Embryonic facial prominence (tissue), 1 donor: ENCODE measurements around the gene LRRC19.

Source experiments
- DNase-seq: peaks from one replicate; pipeline ENCODE4 v3.0.0-alpha.2; 2016; ENCODE audit errors: extremely low spot score

LRRC19 gene, protein sequence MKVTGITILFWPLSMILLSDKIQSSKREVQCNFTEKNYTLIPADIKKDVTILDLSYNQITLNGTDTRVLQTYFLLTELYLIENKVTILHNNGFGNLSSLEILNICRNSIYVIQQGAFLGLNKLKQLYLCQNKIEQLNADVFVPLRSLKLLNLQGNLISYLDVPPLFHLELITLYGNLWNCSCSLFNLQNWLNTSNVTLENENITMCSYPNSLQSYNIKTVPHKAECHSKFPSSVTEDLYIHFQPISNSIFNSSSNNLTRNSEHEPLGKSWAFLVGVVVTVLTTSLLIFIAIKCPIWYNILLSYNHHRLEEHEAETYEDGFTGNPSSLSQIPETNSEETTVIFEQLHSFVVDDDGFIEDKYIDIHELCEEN

GRCh38 chr9:27005491-27005890 is at the start of gene LRRC19:
LRRC19 (minus strand) TSS chr9:27005672; CDS start chr9:26999694, 5,978 bp downstream.
- DNase-seq, result no peak

DNA sequence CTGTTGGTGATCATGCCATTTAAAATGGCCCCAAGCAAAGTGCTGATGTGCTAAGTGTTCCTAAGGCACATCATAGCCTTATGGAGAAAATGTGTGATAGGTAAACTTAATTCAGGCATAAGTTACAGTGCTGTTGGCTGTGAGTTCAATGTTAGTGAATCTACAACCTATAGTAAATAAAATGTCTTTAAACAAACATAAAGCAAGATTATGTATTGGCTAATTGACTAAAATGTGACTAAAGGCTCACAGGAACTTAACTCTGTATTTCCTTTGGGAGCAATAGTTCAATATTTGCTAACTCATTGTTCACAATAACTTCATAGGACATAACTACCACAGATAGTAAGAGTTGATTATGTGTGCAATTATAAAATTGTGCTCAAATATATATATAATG is 49.4 kb upstream of the LRRC19 start:
- no peak for DNase-seq

DNA sequence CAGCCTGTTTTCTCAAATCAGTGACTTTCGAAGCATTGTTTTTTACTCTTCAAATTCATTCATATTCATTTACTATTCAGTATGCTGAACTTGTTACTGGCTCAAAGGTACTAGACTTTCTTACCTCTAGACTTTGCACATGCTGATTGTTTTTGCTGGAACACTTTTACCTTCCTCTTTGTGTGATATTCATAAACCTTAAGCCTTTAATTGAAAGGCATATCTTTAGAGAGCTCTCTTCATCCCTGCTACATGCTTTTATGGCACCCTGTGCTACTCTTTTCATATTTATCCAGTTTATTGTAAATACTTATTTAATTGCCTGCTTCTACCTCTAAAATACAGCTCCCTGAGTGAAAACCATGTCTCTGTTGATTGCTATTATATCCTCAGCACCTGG is 48.7 kb upstream of the LRRC19 start:
- no peak for DNase-seq

- DNase-seq, result no peak
These were observed 48.0 kb upstream of the LRRC19 start for GRCh38 chr9:27053369-27054022.

DNA sequence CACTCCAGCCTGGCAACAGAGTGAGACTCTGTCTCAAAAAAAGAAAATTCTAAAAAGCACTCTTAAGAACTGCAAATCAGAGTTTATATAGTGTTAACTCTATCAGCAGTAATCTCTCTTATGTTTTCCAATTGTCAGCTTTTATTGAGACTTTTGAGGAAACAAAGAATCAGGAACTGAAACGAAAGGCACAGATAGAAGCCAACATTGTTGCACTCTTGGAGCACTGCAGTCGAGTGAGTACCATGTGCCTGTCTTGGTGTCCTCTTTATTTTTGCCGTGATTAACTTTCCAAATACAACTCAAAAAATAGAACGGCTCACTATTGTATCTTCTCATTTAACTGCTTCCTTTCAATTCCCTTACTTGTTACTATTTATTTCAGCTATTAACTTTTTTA is 41.7 kb upstream of the LRRC19 start:
- DNase-seq, result no peak

DNA sequence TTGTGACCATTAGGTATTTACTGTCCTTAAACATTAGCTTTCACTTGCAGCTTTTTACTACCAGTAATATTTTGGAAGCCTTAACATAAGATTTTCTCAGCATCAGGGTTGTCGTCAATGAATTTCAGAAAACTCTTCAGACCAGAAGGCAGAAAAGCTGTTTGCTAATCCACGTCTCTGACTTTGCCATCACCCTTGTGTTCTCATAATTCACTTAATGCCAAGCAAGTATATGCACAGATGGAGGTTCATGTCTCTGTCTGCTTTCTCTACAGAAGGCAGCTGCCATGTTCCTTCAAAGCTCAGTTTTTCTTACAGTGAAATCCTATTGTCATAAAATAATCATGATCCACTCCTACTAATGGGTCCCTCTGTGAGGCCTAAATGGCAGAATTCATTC is 37.7 kb upstream of the LRRC19 start:
- no peak for DNase-seq

DNA sequence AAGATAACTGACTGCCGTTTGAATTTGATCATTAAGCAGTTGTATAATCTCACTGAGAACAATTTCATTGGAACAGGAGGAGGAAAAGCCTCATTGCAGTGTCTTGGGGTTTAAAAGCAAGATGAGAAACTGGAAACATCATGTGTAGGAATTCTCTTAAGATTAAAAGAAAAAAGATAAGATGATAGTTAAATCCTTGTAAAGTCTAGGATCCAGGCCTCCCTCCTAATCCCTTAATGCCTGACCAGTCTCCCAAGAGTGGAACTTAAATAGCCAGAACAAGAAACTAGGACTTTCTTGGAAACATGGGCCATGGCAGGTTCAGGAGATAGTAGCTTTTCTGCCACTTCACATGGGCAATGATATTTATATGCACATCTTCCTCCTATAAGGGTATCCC is 37.0 kb upstream of the LRRC19 start:
- DNase-seq, result no peak

DNA sequence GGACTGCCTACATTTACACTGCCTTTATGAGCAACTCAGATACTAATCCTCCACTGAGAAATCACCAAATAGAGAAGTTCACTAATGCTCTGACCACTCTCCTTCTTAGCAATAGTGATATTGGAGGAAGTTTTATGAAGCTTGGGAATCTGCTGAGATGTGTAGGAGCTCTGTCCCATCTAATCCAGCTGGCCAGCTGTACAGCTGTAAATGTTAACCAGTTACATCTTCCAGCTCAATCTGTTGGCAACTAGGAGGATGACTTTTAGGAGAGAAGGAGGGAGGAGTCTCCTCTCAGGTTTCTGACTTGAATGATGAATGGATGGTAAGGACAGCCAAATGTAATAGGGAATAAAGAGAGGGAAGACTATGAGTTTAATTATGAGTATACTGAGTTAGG is 36.3 kb upstream of the LRRC19 start:
- no peak for DNase-seq

GRCh38 chr9:27037499-27037898 is 32.0 kb upstream of the LRRC19 start:
- no peak for DNase-seq

DNA sequence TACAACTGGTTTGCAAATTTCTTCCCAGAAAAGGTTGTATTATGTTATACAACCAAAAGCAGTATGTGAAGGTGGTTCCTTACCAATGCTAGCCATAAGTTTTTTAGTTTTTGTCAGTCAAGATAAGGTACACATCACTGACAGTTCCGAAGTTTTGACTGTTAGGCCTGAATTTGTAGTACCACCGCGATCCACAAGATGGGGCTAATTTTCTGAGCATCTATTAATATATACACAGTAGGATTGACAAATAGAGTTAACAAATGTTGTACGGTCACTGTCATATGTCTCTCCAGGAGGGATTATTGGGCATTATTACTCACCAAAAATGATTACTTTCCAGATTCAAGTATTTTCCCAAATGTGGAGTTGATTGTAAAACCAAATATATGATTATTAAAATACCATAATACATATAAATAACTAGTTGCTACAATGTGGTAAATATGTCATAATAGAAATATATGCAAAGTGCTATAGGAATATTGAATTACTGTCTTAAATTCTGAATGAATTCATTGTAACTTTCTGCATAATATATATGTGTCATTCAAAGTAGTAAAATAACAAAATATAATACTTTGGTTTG is 28.4 kb upstream of the LRRC19 start:
- DNase-seq, result no peak

GRCh38 chr9:27029186-27029585 is 23.7 kb upstream of the LRRC19 start:
- no peak for DNase-seq

DNA sequence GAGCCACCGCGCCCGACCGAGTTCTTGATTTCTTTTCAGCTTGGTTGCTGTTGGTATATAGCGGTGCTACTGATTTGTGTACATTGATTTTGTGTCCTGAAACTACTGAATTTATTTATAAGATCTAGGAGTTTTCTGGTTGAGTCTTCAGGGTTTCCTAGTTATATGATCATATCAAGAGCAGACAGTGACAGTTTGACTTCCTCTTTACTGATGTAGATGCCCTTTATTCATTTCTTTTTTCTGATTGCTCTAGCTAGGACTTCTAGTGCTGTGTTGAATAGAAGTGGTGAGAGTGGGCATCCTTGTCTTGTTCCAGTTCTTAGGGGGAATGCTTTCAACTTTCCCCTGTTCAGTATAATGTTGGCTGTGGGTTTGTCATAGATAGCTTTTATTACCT is 17.4 kb upstream of the LRRC19 start:
- DNase-seq, result no peak

- DNase-seq, result no peak
These were observed 14.1 kb upstream of the LRRC19 start for GRCh38 chr9:27019589-27019988.

DNA sequence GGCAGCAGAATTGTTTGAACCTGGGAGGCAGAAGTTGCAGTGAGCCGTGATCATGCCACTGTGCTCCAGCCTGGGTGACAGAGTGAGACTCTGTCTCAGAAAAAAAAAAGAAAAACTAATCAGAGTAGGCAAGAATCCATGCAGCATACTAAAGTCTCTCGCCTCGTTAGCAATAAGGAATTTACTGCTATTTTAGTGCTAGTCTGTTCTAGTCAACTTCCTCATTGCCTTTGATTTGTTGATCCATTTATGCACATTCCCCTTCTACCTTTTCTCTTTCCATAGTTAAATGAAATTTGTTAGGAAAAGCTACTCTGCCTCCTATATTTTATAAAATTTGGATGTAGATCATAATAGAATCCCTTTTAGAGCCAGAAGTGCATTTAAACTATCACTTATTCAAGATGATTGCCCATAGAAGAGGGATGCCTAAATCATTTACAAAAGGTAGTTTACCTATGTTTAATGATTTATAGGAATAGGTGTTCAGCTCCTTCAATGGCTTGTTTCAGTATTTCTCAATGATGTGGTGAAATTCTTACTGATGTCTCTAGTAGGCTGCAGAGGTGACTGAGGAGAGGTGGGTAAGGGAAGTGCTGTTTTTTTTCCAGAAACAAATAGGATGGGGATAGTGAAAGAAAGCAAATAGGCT is 1.9 kb downstream of the LRRC19 start:
- DNase-seq, result no peak

GRCh38 chr9:26995810-26996209 is 9.7 kb downstream of the LRRC19 start:
- no peak for DNase-seq

DNA sequence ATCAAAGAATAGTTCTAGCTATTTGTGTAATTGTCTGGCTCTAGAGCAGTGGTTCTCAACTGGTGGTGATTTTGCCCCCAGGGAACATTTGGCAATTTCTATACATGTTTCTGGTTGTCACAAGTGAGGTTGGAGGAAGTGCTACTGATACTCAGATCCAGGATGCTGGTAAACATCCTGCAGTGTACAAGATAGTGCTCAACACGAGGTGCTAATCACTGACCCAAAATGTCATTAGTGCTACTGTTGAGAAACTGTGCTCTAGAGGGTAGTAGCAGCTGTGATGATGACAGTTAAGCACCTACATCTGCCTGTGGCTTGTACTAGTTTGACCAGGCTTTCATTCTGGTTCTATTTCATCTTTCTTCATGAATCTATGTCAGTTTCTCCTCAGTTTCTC is 22.1 kb downstream of the LRRC19 start:
- DNase-seq, result no peak

DNA sequence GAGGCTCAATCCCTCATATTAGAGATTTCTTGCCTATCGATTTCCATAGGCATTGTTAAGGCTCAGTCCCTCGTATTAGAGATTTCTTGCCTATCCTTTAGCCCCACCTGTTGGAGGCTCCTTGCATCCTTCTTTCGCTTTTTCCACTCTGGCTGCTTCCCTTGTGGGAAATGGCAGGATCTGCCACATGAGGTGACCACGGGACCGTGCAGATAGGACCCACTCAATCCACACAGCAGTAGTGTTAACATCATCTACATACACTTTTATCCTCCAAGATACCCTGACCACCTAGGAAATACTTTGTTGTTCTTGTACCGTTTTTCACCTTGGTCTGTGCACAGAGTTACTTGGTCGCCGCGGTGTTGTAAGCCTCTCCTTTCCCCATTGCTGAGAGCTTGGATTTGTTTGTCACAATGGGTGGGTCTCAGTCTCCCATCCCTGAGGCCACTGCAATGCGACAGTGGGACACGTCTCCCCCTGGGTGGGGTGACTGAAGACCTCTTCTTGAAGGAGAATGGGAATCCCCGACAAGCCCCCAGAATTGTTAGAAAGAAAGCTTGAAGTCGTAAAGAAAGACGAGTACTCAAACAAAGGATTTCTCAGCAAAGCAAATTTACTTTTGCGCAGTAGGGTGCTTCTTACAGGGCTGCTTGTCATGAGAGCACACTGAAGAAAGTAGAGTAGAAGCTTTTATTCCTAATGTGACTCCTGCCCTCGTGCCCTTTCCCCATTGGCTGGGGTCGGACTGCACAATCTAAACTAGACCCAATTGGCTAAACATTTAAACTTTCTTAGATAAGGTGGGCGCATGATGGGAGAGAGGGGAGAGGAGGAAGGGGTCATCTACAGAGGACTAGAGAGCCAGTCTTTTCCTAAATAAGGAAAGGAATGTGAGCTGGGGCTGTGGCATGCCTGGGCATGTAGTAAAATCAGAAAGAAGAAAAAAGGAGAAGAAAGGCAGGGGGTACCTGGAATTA is 29.5 kb downstream of the LRRC19 start:
- no peak for DNase-seq

- DNase-seq, result no peak
These were observed 30.5 kb downstream of the LRRC19 start for GRCh38 chr9:26974927-26975326.

- DNase-seq, result no peak
These were observed 31.5 kb downstream of the LRRC19 start for GRCh38 chr9:26973989-26974388.

GRCh38 chr9:26971721-26972120 is 33.8 kb downstream of the LRRC19 start:
- no peak for DNase-seq

- DNase-seq, result no peak
These were observed 48.6 kb downstream of the LRRC19 start for GRCh38 chr9:26956860-26957233.
